SK-N-DZ (cell line): ENCODE measurements around the gene ATN1. TPM values are rescaled to one million over a fixed set of nuclear protein-coding genes. Genes with fewer than 3 reads are reported as not detected.
A peak's percentile ranks its signal among the peaks of the same experiment; 100 is the strongest.
"Not testable (repeated sequence)": the region's sequence is repeated elsewhere in the genome, so short reads cannot be mapped to it uniquely, and the experiment has no call there.

Experiments used
- DNase-seq: peaks from one replicate; pipeline ENCODE4 v3.0.0-alpha.2; 2015; ENCODE audit warnings: low spot score
- polyA plus RNA-seq, 2 experiments: library from polyadenylated mRNA; depleted of rRNA; stranded (reverse); fragments of >200 nt; gene quantifications; 2 replicates each; pipeline ENCODE4 v1.2.3, GENCODE V29; 2014

Gene ATN1
- 15.9 and 16.9 TPM in 2 replicates for polyA plus RNA-seq (2014; cell fraction: cytosol; rRNA removed)
- polyA plus RNA-seq (2014; cell fraction: nucleus; rRNA removed) = 19.4 and 59.9 TPM in 2 replicates

GRCh38 chr12:6927379-6928021 is at the start of gene ATN1:
Gene ATN1 (plus strand): TSS chr12:6927959. CDS start chr12:6934002, 6,043 bp downstream.
- DNase-seq = peak; percentile 86

GRCh38 chr12:6879824-6880223 is 47.9 kb upstream of the ATN1 start:
- DNase-seq = not testable (repeated sequence)

- no peak for DNase-seq
Observed at GRCh38 chr12:6883252-6883651, 44.5 kb upstream of the ATN1 start.

GRCh38 chr12:6883683-6884082 is 44.1 kb upstream of the ATN1 start:
- no peak for DNase-seq

GRCh38 chr12:6884539-6884938 is 43.2 kb upstream of the ATN1 start:
- peak; percentile 80 for DNase-seq

- DNase-seq = not testable (repeated sequence)
Observed at GRCh38 chr12:6886206-6886999, 41.4 kb upstream of the ATN1 start.

- no peak for DNase-seq
Observed at GRCh38 chr12:6887460-6887859, 40.3 kb upstream of the ATN1 start.

- no peak for DNase-seq
Observed at GRCh38 chr12:6888360-6888759, 39.4 kb upstream of the ATN1 start.

- not testable (repeated sequence) for DNase-seq
Observed at GRCh38 chr12:6888794-6889193, 39.0 kb upstream of the ATN1 start.

GRCh38 chr12:6889775-6890573 is 37.8 kb upstream of the ATN1 start:
- not testable (repeated sequence) for DNase-seq

- DNase-seq = peak; percentile 96
Observed at GRCh38 chr12:6890789-6891645, 36.7 kb upstream of the ATN1 start.

GRCh38 chr12:6891646-6892001 is 36.1 kb upstream of the ATN1 start:
- DNase-seq = no peak

GRCh38 chr12:6892683-6893082 is 35.1 kb upstream of the ATN1 start:
- not testable (repeated sequence) for DNase-seq

GRCh38 chr12:6894321-6894720 is 33.4 kb upstream of the ATN1 start:
- no peak for DNase-seq

GRCh38 chr12:6896846-6897435 is 30.8 kb upstream of the ATN1 start:
- no peak for DNase-seq

- no peak for DNase-seq
Observed at GRCh38 chr12:6899427-6899826, 28.3 kb upstream of the ATN1 start.

- no peak for DNase-seq
Observed at GRCh38 chr12:6899837-6900519, 27.8 kb upstream of the ATN1 start.

GRCh38 chr12:6902448-6902847 is 25.3 kb upstream of the ATN1 start:
- no peak for DNase-seq

GRCh38 chr12:6903722-6904121 is 24.0 kb upstream of the ATN1 start:
- no peak for DNase-seq
